Measurements from ENCODE around the gene SPATA2.
"Not testable (repeated sequence)": the region's sequence is repeated elsewhere in the genome, so short reads cannot be mapped to it uniquely, and the experiment has no call there.

Gene SPATA2

DNA sequence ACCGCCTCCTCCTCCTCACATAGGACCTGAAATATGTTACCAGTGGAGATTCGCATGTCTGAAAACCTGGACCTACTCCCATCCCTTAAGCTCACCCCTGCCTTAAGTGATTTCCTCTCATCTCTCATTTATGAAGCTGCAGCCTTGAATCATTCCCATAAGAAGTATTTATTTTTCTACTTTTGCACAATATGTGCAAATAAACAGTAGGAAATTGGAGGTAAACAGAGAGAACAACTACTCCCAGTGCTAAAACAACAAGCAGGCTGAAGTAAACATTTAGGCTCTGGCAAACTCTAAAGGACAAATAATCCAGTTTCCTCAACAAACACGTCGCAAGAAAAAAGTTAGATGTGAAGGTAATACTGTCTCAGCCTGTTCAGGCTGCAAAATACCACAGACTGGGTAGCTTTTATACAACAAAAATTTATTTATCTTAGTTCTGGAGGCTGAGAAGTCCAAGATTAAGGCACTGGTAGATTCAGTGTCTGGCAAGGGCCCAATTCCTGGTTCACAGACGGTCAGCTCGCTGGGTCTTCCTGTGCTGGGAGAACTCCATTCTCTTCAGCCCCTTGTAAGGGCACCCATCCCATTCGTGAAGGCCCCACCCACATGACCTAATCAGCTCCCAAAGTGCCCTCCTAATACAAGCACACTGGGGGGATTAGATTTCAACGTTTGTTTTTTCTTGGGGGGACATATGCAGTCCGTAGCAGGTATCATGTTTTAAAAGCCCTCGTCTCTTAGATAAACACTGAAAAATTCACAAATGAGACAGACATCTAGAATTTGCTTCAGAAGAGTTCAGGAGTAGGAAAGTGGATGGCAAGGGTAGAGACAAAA is 15.6 kb downstream of the SPATA2 start:
- no peak for DNase-seq

- no peak for DNase-seq
Observed at GRCh38 chr20:49896204-49896603, 19.1 kb downstream of the SPATA2 start.

GRCh38 chr20:49895474-49896093 is 19.7 kb downstream of the SPATA2 start:
- not testable (repeated sequence) for DNase-seq

GRCh38 chr20:49894073-49894470 is 21.3 kb downstream of the SPATA2 start:
- no peak for DNase-seq

GRCh38 chr20:49893242-49894072 is 21.9 kb downstream of the SPATA2 start:
- DNase-seq = no peak

DNA sequence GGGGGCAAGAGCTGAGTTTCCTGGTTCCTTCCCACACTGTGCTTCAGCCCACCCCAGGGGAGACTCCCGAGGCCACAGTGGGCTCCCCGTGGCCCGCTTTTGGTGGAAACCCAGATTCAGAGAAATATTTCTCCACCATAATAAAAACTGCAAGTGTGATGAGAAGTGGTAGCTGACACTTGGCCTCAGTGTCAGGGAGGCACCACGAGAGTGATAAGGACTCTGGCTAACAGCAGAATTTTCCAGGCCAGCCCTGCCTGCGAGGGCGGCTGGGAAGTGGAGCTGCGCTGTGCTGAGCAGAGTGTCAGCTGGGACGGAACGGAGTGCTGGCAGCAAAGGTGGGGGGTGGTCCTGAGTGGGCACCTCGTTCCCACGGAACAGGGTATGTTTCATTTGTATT is 22.5 kb downstream of the SPATA2 start:
- DNase-seq = no peak

- no peak for DNase-seq
Observed at GRCh38 chr20:49892260-49892659, 23.1 kb downstream of the SPATA2 start.

DNA sequence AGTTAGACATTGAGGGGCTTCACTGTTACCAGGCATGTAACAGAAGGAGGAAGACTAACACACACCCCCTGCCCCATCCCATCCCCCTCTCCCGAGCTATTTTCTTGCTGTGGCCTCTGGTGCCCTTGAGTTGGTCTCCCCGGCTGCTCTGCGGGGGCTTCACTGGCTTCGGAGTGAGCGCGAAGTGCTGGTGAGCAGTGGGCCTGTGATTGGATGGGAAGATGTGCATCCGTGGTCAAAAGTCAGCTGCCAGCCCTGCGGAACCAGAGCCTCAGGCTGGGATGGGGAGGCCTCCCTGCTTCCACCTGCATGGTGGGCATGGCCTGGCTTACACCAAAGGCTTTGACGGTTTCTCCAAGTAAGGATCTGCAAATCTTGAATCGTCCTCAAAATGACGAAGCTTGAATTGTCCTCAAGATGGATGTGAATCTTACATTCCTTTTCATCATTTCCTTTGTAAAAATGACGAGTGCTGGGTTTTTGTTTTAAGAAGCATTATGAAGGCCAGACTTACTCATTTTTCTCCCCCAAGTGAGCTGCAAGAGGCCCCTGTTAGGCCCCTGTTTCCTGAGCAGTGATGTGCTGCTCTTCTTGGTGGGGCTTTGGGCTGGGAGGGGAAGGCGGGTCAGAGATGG is 23.7 kb downstream of the SPATA2 start:
- DNase-seq = no peak

DNA sequence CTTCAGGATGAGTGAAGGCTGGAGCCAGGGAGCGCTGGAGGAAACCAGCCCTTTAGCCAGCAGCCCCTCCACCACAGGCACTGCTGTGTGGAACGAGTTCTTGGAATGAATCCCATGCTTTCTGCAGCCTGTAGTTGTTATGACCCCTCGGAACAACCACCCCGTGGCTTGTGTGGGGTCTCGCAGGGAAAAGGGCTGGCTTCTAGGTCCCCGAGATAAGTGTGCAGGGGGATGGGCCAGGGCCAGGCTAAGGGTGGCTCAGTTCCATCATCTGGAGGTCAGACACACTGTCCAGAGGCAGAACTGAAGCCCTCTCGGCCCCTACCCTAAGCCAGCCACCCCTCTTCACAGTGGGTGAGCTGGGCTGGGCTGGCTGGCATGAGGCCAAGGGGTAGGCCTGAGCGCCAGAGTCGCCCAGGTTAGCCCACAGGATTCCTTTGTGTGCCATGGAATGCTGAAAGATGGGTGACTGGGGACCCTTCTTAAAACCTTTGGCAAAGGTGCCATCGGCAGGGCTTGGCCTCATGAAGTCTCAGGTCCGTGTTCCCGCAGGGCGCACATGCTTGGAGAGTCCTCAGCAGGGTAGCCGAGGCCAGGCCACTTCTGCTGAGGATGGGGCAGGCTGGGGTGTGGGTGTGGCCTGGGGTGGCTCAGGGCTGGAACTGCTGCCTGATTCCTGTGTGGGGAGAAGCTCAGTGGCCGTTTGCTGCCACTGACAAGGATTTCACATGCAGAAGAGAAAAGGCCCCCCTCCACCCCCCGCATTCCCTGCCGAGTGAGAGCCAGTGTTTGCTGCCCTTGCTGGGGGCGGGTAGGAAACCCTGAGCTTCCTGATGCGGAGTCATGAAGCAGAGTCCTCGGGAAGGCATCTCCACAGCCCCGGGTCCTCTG is 24.6 kb downstream of the SPATA2 start:
- DNase-seq = no peak

GRCh38 chr20:49889935-49890333 is 25.4 kb downstream of the SPATA2 start:
- no peak for DNase-seq

- no peak for DNase-seq
Observed at GRCh38 chr20:49889001-49889934, 26.1 kb downstream of the SPATA2 start.

GRCh38 chr20:49888212-49889000 is 26.9 kb downstream of the SPATA2 start:
- DNase-seq = peak; percentile 80

DNA sequence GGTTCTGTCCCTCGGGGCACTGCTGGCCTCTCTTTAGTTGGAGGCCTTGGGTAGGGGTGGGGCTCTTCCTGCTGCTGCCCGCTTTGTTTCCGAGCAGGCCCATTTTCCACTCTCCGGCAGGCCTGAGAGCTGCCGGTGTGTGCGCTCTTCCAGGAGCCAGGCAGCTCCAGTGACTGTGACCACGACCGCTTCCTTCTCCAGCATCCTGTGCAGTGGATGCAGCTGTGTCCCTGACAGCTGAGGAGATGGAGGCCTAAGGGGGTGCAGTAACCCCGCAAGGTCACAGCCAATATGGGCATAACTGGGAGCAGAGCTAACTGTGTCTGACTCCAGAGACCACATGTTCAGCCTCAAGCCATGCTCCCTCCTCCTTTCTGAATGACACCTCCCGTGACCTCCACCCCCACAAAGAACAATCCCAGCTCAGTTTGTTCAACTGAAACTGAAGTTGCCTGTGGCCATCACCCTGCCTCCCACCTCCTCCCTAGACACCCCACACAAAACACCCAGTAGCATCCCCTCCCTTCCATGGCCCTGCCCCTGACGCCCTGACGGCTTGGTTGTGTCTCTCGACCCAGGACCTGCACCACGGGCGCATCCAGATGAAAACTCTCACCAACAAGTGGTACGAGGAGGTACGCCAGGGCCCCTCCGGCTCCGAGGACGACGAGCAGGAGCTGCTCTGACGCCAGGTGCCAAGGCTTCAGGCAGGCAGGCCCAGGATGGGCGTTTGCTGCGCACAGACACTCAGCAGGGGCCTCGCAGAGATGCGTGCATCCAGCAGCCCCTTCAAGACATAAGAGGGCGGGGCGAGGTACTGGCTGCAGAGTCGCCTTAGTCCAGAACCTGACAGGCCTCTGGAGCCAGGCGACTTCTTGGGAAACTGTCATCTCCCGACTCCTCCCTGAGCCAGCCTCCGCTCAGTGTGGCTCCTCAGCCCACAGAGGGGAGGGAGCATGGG is 27.8 kb downstream of the SPATA2 start:
- no peak for DNase-seq

DNA sequence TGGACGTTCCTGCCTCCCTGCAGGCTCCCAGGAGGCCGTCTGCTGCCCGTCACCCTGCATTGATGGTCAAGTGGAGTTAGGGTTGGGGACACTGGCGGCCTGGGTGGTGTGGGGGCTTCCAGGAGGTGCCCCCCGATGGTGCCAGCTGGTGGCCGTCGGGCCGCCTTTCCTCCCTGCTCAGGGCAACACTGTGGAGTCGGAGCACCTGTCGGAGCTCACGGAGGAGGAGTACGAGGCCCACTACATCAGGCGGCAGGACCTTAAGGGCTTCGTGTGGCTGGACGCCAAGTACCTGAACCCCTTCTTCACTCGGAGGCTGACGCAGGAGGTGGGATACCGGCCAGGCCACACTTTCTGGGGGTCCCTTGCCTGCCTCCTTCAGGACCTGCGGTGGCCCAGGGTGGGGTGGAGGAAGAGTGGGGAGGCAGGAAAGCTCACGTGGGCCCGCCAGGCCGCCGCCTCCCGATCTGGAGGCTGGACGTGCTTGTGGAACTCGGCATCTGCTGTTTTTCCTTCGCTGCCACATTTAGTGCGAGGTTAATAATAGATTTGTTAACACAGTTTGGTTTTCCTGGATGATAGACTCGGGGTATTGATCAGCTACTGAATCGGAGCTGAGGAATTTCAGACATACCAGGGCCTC is 28.6 kb downstream of the SPATA2 start:
- DNase-seq = no peak

GRCh38 chr20:49885558-49886332 is 29.6 kb downstream of the SPATA2 start:
- no peak for DNase-seq

- no peak for DNase-seq
Observed at GRCh38 chr20:49883246-49883802, 32.0 kb downstream of the SPATA2 start.
